GM18867 (cell line): ENCODE results near the gene COX19.

Source experiments
- ATAC-seq: cut with Tn5 transposase; IDR thresholded peaks from one replicate; pipeline ENCODE4 v1.9.1; 2021; ENCODE audit warnings: mild to moderate bottlenecking, moderate library complexity; ENCODE audit not compliant: unreplicated experiment

COX19 gene

GRCh38 chr7:979886-980571 lies 4.7 kb upstream of the COX19 start:
- no peak for ATAC-seq

DNA sequence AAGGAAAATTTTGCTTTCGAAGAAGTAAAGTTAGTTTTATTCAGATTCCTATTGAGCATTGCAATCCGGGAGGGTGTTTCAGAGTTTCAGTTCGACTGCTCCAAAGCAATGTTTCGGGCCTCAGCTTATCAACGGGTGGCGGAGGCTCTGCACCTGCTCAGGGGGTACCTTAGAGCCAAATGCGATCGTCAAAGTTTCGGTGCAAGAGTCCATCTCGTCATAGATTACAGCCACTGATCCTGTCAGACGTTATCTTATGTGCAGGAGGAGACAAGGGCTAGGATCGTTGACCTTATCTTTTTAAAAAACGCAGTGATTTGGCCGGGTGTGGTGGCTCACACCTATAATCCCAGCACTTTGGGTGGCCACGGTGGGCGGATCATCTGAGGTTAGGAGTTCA lies 3.8 kb upstream of the COX19 start:
- ATAC-seq = no peak

DNA sequence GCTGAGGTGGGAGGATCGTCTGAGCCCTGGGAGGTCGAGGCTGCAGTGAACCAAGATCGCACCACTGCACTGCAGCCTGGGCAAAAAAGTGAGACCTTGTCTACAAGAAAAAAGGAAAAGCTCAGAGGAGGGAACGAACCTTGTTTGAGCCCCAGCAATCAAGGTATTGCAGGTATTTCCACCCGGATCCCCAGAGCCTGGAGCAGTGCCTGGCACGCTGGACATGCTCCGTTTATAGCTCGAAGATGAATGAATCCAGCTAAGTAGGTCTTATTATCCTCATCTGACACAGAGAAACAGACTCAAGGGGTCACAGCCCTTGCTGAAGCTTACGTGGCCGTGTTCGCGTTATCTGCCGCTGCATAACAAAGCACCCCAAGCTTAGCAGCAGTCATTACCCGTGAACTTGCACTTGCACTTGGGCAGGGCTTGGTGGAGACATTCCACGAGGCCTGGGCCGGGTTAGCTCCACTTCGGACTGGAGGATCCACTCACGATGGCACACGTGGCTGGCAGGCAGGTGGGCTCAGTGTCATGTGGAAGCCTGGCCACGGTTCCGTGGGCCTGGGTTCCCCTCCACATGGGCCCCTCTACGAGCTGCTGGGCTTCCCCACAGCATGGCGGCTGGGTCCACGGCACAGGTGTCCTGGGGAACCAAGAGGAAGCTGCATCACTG lies 3.2 kb upstream of the COX19 start:
- no peak for ATAC-seq

DNA sequence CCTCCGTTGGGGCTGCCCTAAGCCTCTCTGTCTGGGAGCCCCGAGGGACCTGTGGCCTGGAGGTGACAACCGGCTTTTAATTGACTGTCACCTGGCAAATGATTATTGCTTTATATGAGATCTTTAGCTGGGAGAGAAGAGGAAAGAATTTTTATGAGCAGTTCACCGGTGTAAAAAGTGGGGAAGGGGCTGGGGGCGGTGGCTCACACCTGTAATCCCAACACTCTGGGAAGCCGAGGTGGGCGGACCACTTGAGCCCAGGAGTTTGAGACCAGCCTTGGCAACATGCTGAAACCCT lies 2.6 kb upstream of the COX19 start:
- no peak for ATAC-seq

GRCh38 chr7:977326-978048 lies 2.1 kb upstream of the COX19 start:
- ATAC-seq = no peak

GRCh38 chr7:976901-977325 lies 1.6 kb upstream of the COX19 start:
- ATAC-seq = no peak

DNA sequence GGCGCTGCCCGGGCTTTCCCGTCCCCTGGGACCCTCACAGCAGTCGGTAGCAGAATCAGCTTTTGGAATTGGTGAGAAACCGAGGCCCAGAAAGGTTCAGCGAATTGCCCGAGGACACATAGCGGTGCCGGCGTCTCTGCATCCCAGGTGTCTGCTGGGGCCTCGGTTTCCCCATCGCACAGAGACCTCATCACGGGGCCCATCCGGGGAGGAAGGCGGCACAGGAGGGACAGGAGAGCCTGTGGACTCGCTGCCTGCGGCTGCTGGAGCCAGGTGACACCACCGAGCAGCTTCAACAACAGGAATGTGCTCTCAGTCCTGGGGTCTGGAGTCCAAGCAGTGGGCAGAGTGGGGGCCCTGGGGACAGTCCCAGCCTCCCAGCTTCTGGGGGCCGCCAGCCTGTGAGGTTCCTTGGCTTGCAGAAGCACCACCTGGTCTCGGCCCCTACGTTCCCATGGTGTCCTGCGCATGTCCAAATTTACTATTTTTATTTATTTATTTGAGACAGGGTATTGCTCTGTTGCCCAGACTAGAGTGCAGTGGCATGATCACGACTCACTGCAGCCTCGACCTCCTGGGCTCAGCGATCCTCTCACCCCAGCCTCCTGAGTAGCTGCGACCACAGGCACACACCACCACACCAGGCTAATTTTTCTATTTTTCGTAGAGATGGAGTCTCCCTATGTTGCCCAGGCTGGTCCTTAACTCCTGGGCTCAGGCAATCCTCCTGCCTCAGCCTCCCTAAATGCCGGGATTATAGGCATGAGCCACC lies 539 bp upstream of the COX19 start:
- no peak for ATAC-seq

GRCh38 chr7:974172-974571 lies 1.2 kb downstream of the COX19 start:
- no peak for ATAC-seq

DNA sequence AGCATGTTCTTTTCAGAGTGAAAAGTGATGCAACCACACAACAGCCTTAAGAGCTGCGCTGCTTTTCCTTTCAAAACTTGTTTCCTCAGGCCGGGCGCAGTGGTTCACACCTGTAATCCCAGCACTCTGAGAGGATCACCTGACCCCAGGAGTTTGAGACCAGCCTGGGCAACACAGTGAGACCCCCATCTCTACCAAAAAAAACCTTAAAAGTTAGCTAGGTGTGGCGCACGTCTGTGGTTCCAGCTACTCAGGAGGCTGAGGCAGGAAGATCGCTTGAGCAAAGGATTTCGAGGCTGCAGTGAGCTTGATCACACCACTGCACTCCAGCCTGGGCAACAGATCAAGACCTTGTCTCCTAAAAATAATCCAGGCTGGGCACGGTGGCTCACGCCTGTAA lies 2.0 kb downstream of the COX19 start:
- ATAC-seq = no peak

GRCh38 chr7:972676-973309 lies 2.6 kb downstream of the COX19 start:
- ATAC-seq = no peak

DNA sequence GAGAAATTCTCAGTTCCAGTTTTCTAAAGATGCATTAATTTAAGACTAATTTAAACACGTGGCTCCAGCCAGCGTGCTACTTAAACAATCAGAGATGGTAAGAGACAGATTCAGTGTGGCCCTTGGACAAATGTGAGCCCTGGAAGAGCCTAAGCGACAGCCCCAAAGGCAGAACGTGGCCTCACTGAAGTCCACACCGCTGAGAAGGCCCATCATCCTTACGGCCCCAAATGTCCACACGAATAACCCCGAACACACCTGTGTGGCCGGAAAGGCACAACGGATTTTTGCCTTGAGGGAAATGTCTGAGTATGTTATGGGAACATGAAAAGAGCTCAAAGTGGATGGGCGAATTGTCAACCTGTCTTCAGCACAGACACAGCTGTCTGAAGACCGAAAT lies 3.2 kb downstream of the COX19 start:
- no peak for ATAC-seq

- ATAC-seq = no peak
Measured at GRCh38 chr7:970744-971143, 4.6 kb downstream of the COX19 start.

GRCh38 chr7:969403-969802 lies 5.9 kb downstream of the COX19 start:
- no peak for ATAC-seq

DNA sequence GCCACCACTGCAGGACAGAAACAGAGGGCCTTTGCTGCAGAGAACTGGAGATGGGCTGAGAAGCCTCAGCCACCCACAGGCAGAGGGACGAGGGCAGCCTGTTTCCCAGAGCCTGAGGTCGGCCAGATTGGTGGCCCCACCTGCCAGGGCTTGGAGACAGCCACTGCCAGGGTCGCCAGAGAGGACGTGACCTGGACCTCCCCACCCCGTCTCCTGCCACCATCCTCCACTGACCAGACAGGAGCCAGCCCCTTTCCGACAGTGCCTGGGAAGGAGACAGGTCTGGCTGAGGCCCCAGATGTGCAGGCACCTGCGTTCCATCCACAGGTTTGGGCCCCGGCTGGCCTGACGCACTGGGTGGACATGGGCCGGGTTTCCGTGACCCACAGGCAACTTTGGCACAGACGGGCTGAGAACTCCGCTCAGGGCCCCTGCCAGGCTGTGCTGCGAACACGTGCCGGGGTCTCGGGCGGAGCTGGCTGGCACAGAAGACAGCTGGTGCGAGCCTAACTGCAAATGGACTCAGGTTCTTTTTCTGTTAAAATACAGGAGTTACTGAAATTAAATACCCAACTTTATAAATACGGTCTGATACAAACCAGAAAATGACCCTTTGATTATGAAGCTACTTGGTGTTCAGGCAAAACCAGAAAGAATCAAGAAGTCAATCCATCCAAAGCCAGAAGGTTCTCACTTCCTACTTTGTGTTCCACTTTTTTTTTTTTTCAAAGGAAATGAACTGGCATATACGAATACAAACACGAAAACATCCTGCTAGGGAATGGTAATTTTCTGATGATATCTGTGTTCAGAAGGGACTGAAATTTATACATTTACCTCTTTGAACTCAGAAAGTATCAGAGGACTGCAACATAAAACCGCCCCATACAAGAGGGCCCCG lies 6.9 kb downstream of the COX19 start:
- no peak for ATAC-seq

DNA sequence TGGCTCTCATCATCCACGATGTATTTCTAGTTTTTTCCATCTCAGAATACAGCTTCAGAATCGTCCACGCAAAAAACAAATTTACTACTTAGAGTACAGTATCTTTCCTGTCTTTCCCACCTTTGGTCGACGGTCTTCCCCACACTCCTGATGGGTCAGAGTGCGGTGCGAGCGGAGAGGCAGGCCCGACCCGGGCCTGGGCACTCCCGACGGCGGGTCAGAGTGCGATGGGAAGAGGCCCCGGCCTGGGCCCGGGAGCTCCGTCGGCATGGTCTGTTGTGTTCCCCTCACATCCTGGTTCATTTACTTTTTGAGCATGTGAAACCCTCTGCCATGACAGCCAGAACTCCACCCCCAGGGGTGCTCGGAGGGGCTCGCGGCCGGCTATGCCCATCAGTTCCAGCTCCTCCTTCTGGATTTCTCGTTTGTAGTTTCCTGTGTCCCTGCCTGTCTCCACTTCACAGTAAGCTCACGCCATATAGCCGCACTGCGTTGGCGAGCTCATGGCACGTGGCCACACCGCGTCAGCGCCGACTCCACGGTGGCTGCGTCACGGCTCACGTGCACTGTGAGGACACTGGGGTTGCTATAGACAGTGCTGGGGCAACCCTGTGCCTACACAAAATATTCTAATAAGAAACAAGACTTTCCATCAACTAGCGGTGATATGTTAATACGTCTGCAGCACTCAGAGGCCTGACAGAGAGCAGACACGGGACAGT lies 7.8 kb downstream of the COX19 start:
- ATAC-seq = no peak

DNA sequence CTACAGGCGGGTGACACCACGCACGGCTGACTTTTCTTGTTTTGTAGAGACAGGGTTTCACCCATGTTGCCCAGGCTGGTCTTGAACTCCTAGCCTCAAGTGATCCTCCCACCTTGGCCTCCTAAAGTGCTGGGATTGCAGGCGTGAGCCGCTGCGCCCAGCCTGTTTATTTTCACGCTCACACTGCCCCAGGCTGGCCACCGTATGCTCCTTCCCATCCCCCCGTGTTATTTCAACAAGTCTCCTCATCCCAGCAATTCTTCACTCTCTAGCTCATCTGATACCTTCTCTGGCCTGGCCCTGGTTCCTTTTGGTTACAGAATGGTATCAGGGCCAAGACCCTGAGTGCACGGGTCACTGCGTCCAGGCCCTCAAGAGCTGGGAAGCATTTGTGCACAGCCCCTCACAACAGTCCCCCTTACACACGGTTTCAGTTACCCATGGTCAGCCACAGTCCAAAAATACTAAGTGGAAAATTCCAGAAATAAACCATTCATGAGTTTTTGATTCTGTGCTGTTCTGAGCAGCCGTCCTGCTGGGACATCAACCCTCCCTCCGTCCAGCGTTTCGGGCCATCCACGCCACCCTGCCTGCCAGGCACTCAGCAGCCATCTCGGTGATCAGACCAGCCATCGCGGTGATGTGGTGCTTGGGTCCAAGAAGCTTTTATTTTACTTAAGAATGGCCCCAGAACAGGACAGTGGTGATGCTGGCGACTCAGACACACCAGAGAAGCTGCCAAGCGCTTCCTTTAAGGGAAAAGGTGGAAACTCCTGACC lies 8.9 kb downstream of the COX19 start:
- ATAC-seq = no peak

- ATAC-seq = no peak
Measured at GRCh38 chr7:964401-965231, 10.7 kb downstream of the COX19 start.
